GM12878 (cell line): ENCODE data around the gene ITGA8. TPM values are rescaled to one million over a fixed set of nuclear protein-coding genes. Genes with fewer than 3 reads are reported as not detected.

Experiments
- ATAC-seq: fragments of 200-7000 bp; cut with Tn5 transposase; 3 replicates; pipeline ENCODE4 v1.9.1; 2020; ENCODE audit warnings: mild to moderate bottlenecking, moderate library complexity
- BruUV-seq: library from RNA; stranded (reverse); fragments of 400-500 nt; replicated peaks from 2 replicates; lab custom pipeline; 2021; lab: Mats Ljungman, UMichigan
- CTCF ChIA-PET: fragments of 300-600 bp; sonication (Branson Sonifier 250); formaldehyde crosslinking; extraction: SDS; loops from one replicate; lab custom pipeline; 2021; ENCODE audit warnings: inconsistent platforms; lab: Yijun Ruan, JAX
- POLR2A ChIA-PET: fragments of 350-600 bp; formaldehyde crosslinking; extraction: SDS; loops from one replicate; lab custom pipeline; 2021; ENCODE audit warnings: inconsistent platforms; lab: Charles Lee
- RAD21 ChIA-PET: fragments of 300-600 bp; sonication (Branson Sonifier 250); formaldehyde crosslinking; loops from one replicate; lab custom pipeline; 2023; ENCODE audit warnings: antibody characterized with exemption; ENCODE audit not compliant: unreplicated experiment; lab: Charles Lee
- SMC1A ChIA-PET: fragments of 300-600 bp; sonication (Branson Sonifier 250); formaldehyde crosslinking; loops from one replicate; lab custom pipeline; 2023; ENCODE audit not compliant: unreplicated experiment, uncharacterized antibody; lab: Charles Lee
- DNase-seq: peaks from one replicate; pipeline ENCODE4 v3.0.0-alpha.2; 2011; ENCODE audit warnings: low read depth, low spot score
- FAIRE-seq: peaks from 3 replicates; lab custom pipeline; 2011; peaks lifted over from hg19 to GRCh38; lab: Jason Lieb, UNC
- H2AFZ ChIP-seq: 2 replicates; pipeline ENCODE4 v1.6.0; 2011; ENCODE audit warnings: low read depth, low read length, control low read depth; ENCODE audit not compliant: control insufficient read depth
- H3K27ac ChIP-seq: 2 replicates; pipeline ENCODE4 v1.5.1; 2011; ENCODE audit warnings: control low read depth; ENCODE audit not compliant: control insufficient read depth, insufficient read depth
- H3K27me3 ChIP-seq, 2 experiments: replicated peaks in 1 of 2; 2 replicates each; pipeline versions ENCODE4 v1.6.0 to v1.6.1; 2011; ENCODE audit warnings: low read length in 1 of 2; ENCODE audit not compliant: control insufficient read depth in 2 of 2, insufficient read depth in 2 of 2
- H3K36me3 ChIP-seq, 2 experiments: 2 replicates each; pipeline ENCODE4 v1.5.1; 2011; ENCODE audit warnings: low read length in 1 of 2; ENCODE audit not compliant: control insufficient read depth in 2 of 2, insufficient read depth in 2 of 2
- H3K4me1 ChIP-seq: 2 replicates; pipeline ENCODE4 v1.6.1; 2011; ENCODE audit warnings: mild to moderate bottlenecking, low read length, moderate library complexity, mixed read lengths; ENCODE audit not compliant: control insufficient read depth, insufficient read depth
- H3K4me2 ChIP-seq: 2 replicates; pipeline ENCODE4 v1.6.0; 2011; ENCODE audit warnings: control low read depth; ENCODE audit not compliant: control insufficient read depth, insufficient read depth
- H3K4me3 ChIP-seq: fragments of 200-600 bp; sonication (generic); 2 replicates; pipeline ENCODE4 v1.5.1; 2016
- H3K79me2 ChIP-seq: 2 replicates; pipeline ENCODE4 v1.6.0; 2011; ENCODE audit warnings: low read length; ENCODE audit not compliant: control insufficient read depth, insufficient read depth
- H3K9ac ChIP-seq: 2 replicates; pipeline ENCODE4 v1.8.0; 2011; ENCODE audit warnings: low read length, control low read depth, mixed read lengths; ENCODE audit not compliant: control insufficient read depth, insufficient read depth
- H3K9me3 ChIP-seq: replicated peaks from 3 replicates; pipeline ENCODE4 v1.5.1; 2011; ENCODE audit warnings: mild to moderate bottlenecking, low read length; ENCODE audit not compliant: control insufficient read depth, insufficient read depth
- H4K20me1 ChIP-seq: 2 replicates; pipeline ENCODE4 v1.6.0; 2011; ENCODE audit not compliant: control insufficient read depth, insufficient read depth
- ATF7 ChIP-seq: fragments of 450-650 bp; IDR thresholded peaks from 2 replicates; pipeline ENCODE4 v1.6.1; 2016; ENCODE audit warnings: low read depth, mild to moderate bottlenecking
- GATAD2B ChIP-seq: fragments of 450-650 bp; conservative IDR thresholded peaks from 2 replicates; pipeline ENCODE4 v1.6.1; 2017; ENCODE audit warnings: low read depth, mild to moderate bottlenecking, moderate library complexity
- MEF2A ChIP-seq: IDR thresholded peaks from 2 replicates; pipeline ENCODE4 v1.6.1; 2011; ENCODE audit warnings: low read depth, mild to moderate bottlenecking, low read length, moderate library complexity; ENCODE audit not compliant: insufficient read depth
- MTA3 ChIP-seq: IDR thresholded peaks from 2 replicates; pipeline ENCODE4 v1.6.1; 2012; ENCODE audit warnings: low read length, inconsistent platforms, borderline replicate concordance
- NBN ChIP-seq: fragments of 450-650 bp; IDR thresholded peaks from 2 replicates; pipeline ENCODE4 v1.6.1; 2016
- NFIC ChIP-seq: IDR thresholded peaks from 2 replicates; pipeline ENCODE4 v1.6.1; 2012; ENCODE audit warnings: low read depth, mild to moderate bottlenecking, inconsistent platforms, low read length, moderate library complexity
- PML ChIP-seq: IDR thresholded peaks from 2 replicates; pipeline ENCODE4 v1.6.1; 2012; ENCODE audit warnings: low read length, inconsistent platforms
- RFX5 ChIP-seq: IDR thresholded peaks from 2 replicates; pipeline ENCODE4 v1.6.1; 2011; ENCODE audit warnings: low read depth, low read length, improper control_type of control experiment
- SMAD1 ChIP-seq: fragments of 450-650 bp; IDR thresholded peaks from 2 replicates; pipeline ENCODE4 v1.6.1; 2018; ENCODE audit warnings: mild to moderate bottlenecking, low read depth; ENCODE audit not compliant: partially characterized antibody
- ZBED1 ChIP-seq: IDR thresholded peaks from 2 replicates; pipeline ENCODE4 v1.6.1; 2016; ENCODE audit warnings: borderline replicate concordance
- WGBS: methylation state at CpG from one replicate; pipeline ENCODE4 v1.1.6; 2016; ENCODE audit warnings: low lambda C conversion rate; ENCODE audit not compliant: insufficient replicate concordance, insufficient coverage; ENCODE audit errors: missing lambda C conversion rate; 5-methylcytosine and 5-hydroxymethylcytosine counted together
- in situ Hi-C: fragments of 300-500 bp; cut with MboI; formaldehyde crosslinking; loops from 9 replicates; pipeline ENCODE4 v1.14.3; 2018; ENCODE audit warnings: mixed read lengths
- intact Hi-C: fragments of 100-400 bp; cut with micrococcal nuclease; formaldehyde crosslinking; loops from one replicate; pipeline ENCODE4 v1.14.2; 2022; ENCODE audit not compliant: unreplicated experiment
- polyA plus RNA-seq, 11 experiments: library from polyadenylated mRNA; depleted of rRNA in 4 of 11; unstranded in 6 of 11; stranded (reverse) in 5 of 11; fragments of >200 nt; fragmentation: Nextera tagmentation in 4 of 11; fragmentation: Illumina TruSeq in 1 of 11; extraction: Ambion mirVana in 4 of 11; extraction: Trizol in 1 of 11; gene quantifications; 1 replicate in 1 of 11; 2 replicates in 10 of 11; pipeline versions ENCODE4 v1.2.1 to v1.2.3, GENCODE V29; 2011 to 2016; ENCODE audit warnings: inconsistent platforms in 2 of 11, missing spikeins in 2 of 11, low read depth in 1 of 11
- total RNA-seq, 4 experiments: library from RNA; depleted of rRNA in 3 of 4; stranded (reverse); fragments of >200 nt in 3 of 4; fragmentation: Illumina TruSeq in 1 of 4; extraction: Trizol in 1 of 4; gene quantifications; 2 replicates each; pipeline versions ENCODE4 v1.2.1 to v1.2.3, GENCODE V29; 2013 to 2021
- TF ChIP-seq, protein P1 (sequence below): fragments of 450-650 bp; IDR thresholded peaks from 2 replicates; pipeline ENCODE4 v1.6.1; 2016; ENCODE audit warnings: mild to moderate bottlenecking
- TF ChIP-seq, protein P2 (sequence below): IDR thresholded peaks from 2 replicates; pipeline ENCODE4 v1.6.1; 2011; ENCODE audit warnings: low read depth, low read length, improper control_type of control experiment, borderline replicate concordance
- TF ChIP-seq, protein P3 (sequence below): fragments of 450-650 bp; IDR thresholded peaks from 2 replicates; pipeline ENCODE4 v1.6.1; 2016; ENCODE audit warnings: mild to moderate bottlenecking, moderate library complexity, borderline replicate concordance

Gene ITGA8
- total and polyA plus RNA-seq, 10 of the 15 experiments (the other 5 are each of a cell fraction or from before 2014, with no cell fraction given), result 0.03 TPM; not detected in 9

DNA sequence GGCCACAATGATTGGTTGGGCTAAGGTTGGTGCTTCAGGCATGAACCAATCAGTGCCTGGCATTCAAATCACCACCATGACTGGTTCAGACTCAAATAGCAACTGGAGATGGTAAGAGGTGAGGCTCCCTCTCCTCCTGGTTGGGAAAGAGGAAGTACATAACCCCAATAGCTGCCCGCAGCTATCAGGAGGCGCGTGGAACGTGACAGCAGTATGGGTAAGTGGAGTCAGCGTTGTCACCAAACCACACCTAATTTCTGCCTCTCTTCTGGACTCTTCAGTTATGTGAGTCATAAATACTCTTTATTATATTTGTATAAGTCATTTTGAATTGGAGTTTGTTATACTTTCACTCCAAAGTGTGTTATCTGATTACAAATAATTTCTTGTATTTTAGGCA is 17.9 kb upstream of the ITGA8 start:
- TF ChIP-seq, protein P1, sequence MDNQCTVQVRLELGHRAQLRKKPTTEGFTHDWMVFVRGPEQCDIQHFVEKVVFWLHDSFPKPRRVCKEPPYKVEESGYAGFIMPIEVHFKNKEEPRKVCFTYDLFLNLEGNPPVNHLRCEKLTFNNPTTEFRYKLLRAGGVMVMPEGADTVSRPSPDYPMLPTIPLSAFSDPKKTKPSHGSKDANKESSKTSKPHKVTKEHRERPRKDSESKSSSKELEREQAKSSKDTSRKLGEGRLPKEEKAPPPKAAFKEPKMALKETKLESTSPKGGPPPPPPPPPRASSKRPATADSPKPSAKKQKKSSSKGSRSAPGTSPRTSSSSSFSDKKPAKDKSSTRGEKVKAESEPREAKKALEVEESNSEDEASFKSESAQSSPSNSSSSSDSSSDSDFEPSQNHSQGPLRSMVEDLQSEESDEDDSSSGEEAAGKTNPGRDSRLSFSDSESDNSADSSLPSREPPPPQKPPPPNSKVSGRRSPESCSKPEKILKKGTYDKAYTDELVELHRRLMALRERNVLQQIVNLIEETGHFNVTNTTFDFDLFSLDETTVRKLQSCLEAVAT, result no peak
- TF ChIP-seq ZBED1, result no peak
- TF ChIP-seq RFX5, result no peak
- WGBS, result 61% methylated on average over 5 of the region's 5 CpGs

DNA sequence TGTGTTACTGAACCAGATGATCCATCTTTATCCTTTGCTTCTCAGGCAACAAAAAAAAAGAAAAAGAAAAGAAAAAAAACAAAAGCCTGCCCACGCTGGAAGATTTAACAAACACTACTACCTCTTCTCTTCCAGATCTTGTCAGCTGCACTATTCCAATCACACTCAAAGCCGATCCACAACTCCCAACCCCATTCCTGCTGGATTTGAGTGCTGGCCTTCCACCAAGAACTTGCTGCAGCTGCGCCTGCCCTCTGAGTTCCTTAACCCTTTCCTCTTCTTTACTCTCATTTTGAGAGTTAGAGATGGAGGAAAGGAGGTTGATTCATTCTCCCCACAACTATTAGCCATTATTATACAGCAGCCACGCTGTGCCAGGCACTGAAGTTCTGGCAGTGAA is 16.0 kb upstream of the ITGA8 start:
- no peaks in the 10 kb centered on the region for H3K79me2 ChIP-seq
- H4K20me1 ChIP-seq, result no peaks in the 10 kb centered on the region
- H3K36me3 ChIP-seq, result no peaks in the 10 kb centered on the region
- POLR2A ChIA-PET, result no interaction called here
- ATAC-seq (no peak), DNase-seq (no peak), FAIRE-seq (no peak)
- in situ Hi-C loops, result no loop called here
- CTCF ChIA-PET, result no interaction called here
- intact Hi-C loops, result no loop called here
- H3K9me3 ChIP-seq, result no peaks in the 10 kb centered on the region
- BruUV-seq, result no TSS peak
- no peaks in the 10 kb centered on the region for H3K4me1 ChIP-seq
- H3K9ac ChIP-seq, result no peak overlapping the region
- no peaks in the 10 kb centered on the region for H3K27me3 ChIP-seq
- RAD21 ChIA-PET, result no interaction called here
- WGBS, result 3% methylated on average over 4 of the region's 4 CpGs
- H3K4me3 ChIP-seq, result no peak overlapping the region
- H3K4me2 ChIP-seq, result no peak overlapping the region
- H2AFZ ChIP-seq, result no peak overlapping the region
- H3K27ac ChIP-seq, result no peak overlapping the region
- SMC1A ChIA-PET, result no interaction called here
- TF ChIP-seq GATAD2B (no peak), MTA3 (no peak), MEF2A (no peak), NFIC (no peak), PML (no peak), SMAD1 (no peak), NBN (no peak), ATF7 (no peak)
- TF ChIP-seq, protein P2, sequence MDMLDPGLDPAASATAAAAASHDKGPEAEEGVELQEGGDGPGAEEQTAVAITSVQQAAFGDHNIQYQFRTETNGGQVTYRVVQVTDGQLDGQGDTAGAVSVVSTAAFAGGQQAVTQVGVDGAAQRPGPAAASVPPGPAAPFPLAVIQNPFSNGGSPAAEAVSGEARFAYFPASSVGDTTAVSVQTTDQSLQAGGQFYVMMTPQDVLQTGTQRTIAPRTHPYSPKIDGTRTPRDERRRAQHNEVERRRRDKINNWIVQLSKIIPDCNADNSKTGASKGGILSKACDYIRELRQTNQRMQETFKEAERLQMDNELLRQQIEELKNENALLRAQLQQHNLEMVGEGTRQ, result no peak
- TF ChIP-seq, protein P3, sequence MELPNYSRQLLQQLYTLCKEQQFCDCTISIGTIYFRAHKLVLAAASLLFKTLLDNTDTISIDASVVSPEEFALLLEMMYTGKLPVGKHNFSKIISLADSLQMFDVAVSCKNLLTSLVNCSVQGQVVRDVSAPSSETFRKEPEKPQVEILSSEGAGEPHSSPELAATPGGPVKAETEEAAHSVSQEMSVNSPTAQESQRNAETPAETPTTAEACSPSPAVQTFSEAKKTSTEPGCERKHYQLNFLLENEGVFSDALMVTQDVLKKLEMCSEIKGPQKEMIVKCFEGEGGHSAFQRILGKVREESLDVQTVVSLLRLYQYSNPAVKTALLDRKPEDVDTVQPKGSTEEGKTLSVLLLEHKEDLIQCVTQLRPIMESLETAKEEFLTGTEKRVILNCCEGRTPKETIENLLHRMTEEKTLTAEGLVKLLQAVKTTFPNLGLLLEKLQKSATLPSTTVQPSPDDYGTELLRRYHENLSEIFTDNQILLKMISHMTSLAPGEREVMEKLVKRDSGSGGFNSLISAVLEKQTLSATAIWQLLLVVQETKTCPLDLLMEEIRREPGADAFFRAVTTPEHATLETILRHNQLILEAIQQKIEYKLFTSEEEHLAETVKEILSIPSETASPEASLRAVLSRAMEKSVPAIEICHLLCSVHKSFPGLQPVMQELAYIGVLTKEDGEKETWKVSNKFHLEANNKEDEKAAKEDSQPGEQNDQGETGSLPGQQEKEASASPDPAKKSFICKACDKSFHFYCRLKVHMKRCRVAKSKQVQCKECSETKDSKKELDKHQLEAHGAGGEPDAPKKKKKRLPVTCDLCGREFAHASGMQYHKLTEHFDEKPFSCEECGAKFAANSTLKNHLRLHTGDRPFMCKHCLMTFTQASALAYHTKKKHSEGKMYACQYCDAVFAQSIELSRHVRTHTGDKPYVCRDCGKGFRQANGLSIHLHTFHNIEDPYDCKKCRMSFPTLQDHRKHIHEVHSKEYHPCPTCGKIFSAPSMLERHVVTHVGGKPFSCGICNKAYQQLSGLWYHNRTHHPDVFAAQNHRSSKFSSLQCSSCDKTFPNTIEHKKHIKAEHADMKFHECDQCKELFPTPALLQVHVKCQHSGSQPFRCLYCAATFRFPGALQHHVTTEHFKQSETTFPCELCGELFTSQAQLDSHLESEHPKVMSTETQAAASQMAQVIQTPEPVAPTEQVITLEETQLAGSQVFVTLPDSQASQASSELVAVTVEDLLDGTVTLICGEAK, result no peak

More for the DNA sequence above, 17.9 kb upstream of the ITGA8 start:
- ChIA-PET SMC1A (no interaction called here), RAD21 (no interaction called here), CTCF (no interaction called here), POLR2A (no interaction called here)
- FAIRE-seq (no peak), ATAC-seq (no peak), DNase-seq (no peak)
- no TSS peak for BruUV-seq
- no peak overlapping the region for H3K4me2 ChIP-seq
- intact Hi-C loops, result no loop called here
- H3K27ac ChIP-seq, result no peak overlapping the region
- no peaks in the 10 kb centered on the region for H3K4me1 ChIP-seq
- in situ Hi-C loops, result no loop called here
- no peak overlapping the region for H3K9ac ChIP-seq
- H3K27me3 ChIP-seq, result no peaks in the 10 kb centered on the region
- H4K20me1 ChIP-seq, result no peaks in the 10 kb centered on the region
- no peaks in the 10 kb centered on the region for H3K79me2 ChIP-seq
- no peak overlapping the region for H2AFZ ChIP-seq
- H3K36me3 ChIP-seq, result no peaks in the 10 kb centered on the region
- H3K4me3 ChIP-seq, result no peak overlapping the region
- no peaks in the 10 kb centered on the region for H3K9me3 ChIP-seq
